Motor neuron (in vitro differentiated cells): Measurements from ENCODE around the gene TMEM161A. TPM values are rescaled to one million over a fixed set of nuclear protein-coding genes. Genes with fewer than 3 reads are reported as not detected.
"Not testable (repeated sequence)": the region's sequence is repeated elsewhere in the genome, so short reads cannot be mapped to it uniquely, and the experiment has no call there.

Experiments used
- ATAC-seq, 8 experiments: fragments of 200-7000 bp; cut with Tn5 transposase; replicated peaks in 6 of 8; 2 replicates each; pipeline ENCODE4 v1.8.0; 2021; ENCODE audit warnings: mild to moderate bottlenecking in 8 of 8, moderate library complexity in 8 of 8
- H3K27ac ChIP-seq, 2 donors: fragments of 250-450 bp; sonication (Bioruptor Pico); 2 replicates each; pipeline ENCODE4 v1.9.0; 2021; ENCODE audit warnings: antibody characterized with exemption in 2 of 2, mild to moderate bottlenecking in 2 of 2, moderate library complexity in 1 of 2
- H3K4me1 ChIP-seq, 2 donors: fragments of 250-450 bp; sonication (Bioruptor Pico); replicated peaks in 1 of 2; 2 replicates each; pipeline ENCODE4 v1.6.1; 2021; ENCODE audit warnings: antibody characterized with exemption in 2 of 2, mild to moderate bottlenecking in 2 of 2, moderate library complexity in 1 of 2
- H3K4me3 ChIP-seq, 5 donors: fragments of 250-450 bp; sonication (Bioruptor Pico); 2 replicates each; pipeline ENCODE4 v1.9.0; 2021; ENCODE audit warnings: antibody characterized with exemption in 5 of 5, mild to moderate bottlenecking in 5 of 5, moderate library complexity in 4 of 5
- WGBS, 10 experiments: fragments of 450-650 bp; shearing (Covaris generic); methylation state at CpG; one replicate each; pipeline ENCODE4 v1.0.0; 2022; 5-methylcytosine and 5-hydroxymethylcytosine counted together
- in situ Hi-C, 9 experiments: fragments of 400-800 bp; cut with MboI; loops; one replicate each; pipeline ENCODE4 v1.15.0; 2021; ENCODE audit warnings: low sequenced_read_pairs in 9 of 9, low pct_unique_long_range_greater_than_20kb in 2 of 9; ENCODE audit not compliant: unreplicated experiment in 9 of 9
- total RNA-seq, 8 experiments: library from RNA; unstranded; fragments of 300-600 nt; gene quantifications; 2 replicates each; pipeline versions ENCODE4 v1.2.3 to v1.2.4, GENCODE V29; 2022

The TMEM161A gene
- 10 to 100 TPM; 12.7 to 34.7 (median 17.6) TPM for total RNA-seq

- in situ Hi-C loops = loop anchor here in 1 of 9 experiments (25.0 kb wide), 1 partner anchor 349 kb away; no protein-coding TSS in a partner anchor
- peaks cover 3 to 5% of the 10 kb centered on the region in 2 donors for H3K4me1 ChIP-seq
- WGBS, 10 experiments = 0 to 100% (median 2%) methylated on average over 1 to 25 of the region's 42 CpGs; no CpG with 5 or more reads in 4 of the 10 experiments
- H3K27ac ChIP-seq = peak within 1 kb of the TSS; percentile 20 to 34
- peak; percentile 98 to 100 (median 100) for ATAC-seq
- H3K4me3 ChIP-seq = peak within 1 kb of the TSS; percentile 56 to 98 (median 80)
Measured at GRCh38 chr19:19138109-19138981, at the start of gene TMEM161A. TMEM161A (minus strand) TSS chr19:19138478; CDS start chr19:19138428, 50 bp downstream.

GRCh38 chr19:19186742-19187141, 48.5 kb upstream of the TMEM161A start:
- 80 to 100% (median 88%) methylated on average over 1 to 4 of the region's 14 CpGs; no CpG with 5 or more reads in 6 of the 10 experiments for WGBS, 10 experiments
- in situ Hi-C loops = no loop called here
- no peak overlapping the region for H3K4me3 ChIP-seq
- peaks cover 4 to 5% of the 10 kb centered on the region in 2 donors for H3K4me1 ChIP-seq
- H3K27ac ChIP-seq = no peak overlapping the region
- ATAC-seq = no peak

- WGBS, 10 experiments = 72 to 100% (median 80%) methylated on average over 1 to 5 of the region's 9 CpGs; no CpG with 5 or more reads in 7 of the 10 experiments
- in situ Hi-C loops = no loop called here
- Histone ChIP-seq H3K27ac (no peak overlapping the region), H3K4me3 (no peak overlapping the region), H3K4me1 (peaks cover 2 to 4% of the 10 kb centered on the region in 2 donors)
- ATAC-seq = peak in 6 of 8 experiments; percentile 13 to 100 (median 66)
Measured at GRCh38 chr19:19185853-19186740, 47.8 kb upstream of the TMEM161A start.

- no peak for ATAC-seq
- WGBS, 10 experiments = 68 to 100% (median 91%) methylated on average over 1 to 8 of the region's 9 CpGs; no CpG with 5 or more reads in 2 of the 10 experiments
- no peak overlapping the region for H3K4me3 ChIP-seq
- no peaks in the 10 kb centered on the region for H3K4me1 ChIP-seq
- in situ Hi-C loops = no loop called here
- no peak overlapping the region for H3K27ac ChIP-seq
Measured at GRCh38 chr19:19181488-19181998, 43.3 kb upstream of the TMEM161A start.

- in situ Hi-C loops = no loop called here
- no peak overlapping the region for H3K27ac ChIP-seq
- H3K4me3 ChIP-seq = no peak overlapping the region
- ATAC-seq = peak in 2 of 8 experiments; percentile 12 to 71
- 50 to 100% (median 91%) methylated on average over 1 to 7 of the region's 17 CpGs; no CpG with 5 or more reads in 2 of the 10 experiments for WGBS, 10 experiments
- no peaks in the 10 kb centered on the region for H3K4me1 ChIP-seq
Measured at GRCh38 chr19:19179548-19180441, 41.5 kb upstream of the TMEM161A start.

GRCh38 chr19:19176950-19177349, 38.7 kb upstream of the TMEM161A start:
- H3K4me3 ChIP-seq = no peak overlapping the region
- no peak overlapping the region for H3K27ac ChIP-seq
- peaks cover 0 to 4% of the 10 kb centered on the region in 2 donors for H3K4me1 ChIP-seq
- ATAC-seq = no peak
- in situ Hi-C loops = no loop called here
- 75 to 100% (median 80%) methylated on average over 1 to 4 of the region's 8 CpGs; no CpG with 5 or more reads in 6 of the 10 experiments for WGBS, 10 experiments

GRCh38 chr19:19173243-19173642, 35.0 kb upstream of the TMEM161A start:
- H3K4me3 ChIP-seq, ATAC-seq, H3K27ac ChIP-seq, H3K4me1 ChIP-seq: not testable (repeated sequence)
- 53 to 100% (median 76%) methylated on average over 1 to 2 of the region's 5 CpGs; no CpG with 5 or more reads in 3 of the 10 experiments for WGBS, 10 experiments
- in situ Hi-C loops = loop anchor here in 1 of 9 experiments (25.0 kb wide), 1 partner anchor 314 kb away; no protein-coding TSS in a partner anchor

- peak in 5 of 8 experiments; percentile 7 to 51 (median 41) for ATAC-seq
- no peak overlapping the region for H3K4me3 ChIP-seq
- no peak overlapping the region for H3K27ac ChIP-seq
- H3K4me1 ChIP-seq = peaks cover 7% of the 10 kb centered on the region in 2 donors
- 0 to 50% methylated on average over 1 to 3 of the region's 8 CpGs; no CpG with 5 or more reads in 8 of the 10 experiments for WGBS, 10 experiments
- in situ Hi-C loops = loop anchor here in 1 of 9 experiments (25.0 kb wide), 1 partner anchor 315 kb away; no protein-coding TSS in a partner anchor
Measured at GRCh38 chr19:19171821-19172532, 33.7 kb upstream of the TMEM161A start.

- H3K4me3 ChIP-seq = no peak overlapping the region
- WGBS, 10 experiments = 80 to 92% (median 88%) methylated on average over 1 to 4 of the region's 6 CpGs; no CpG with 5 or more reads in 6 of the 10 experiments
- in situ Hi-C loops = loop anchor here in 1 of 9 experiments (25.0 kb wide), 1 partner anchor 316 kb away; no protein-coding TSS in a partner anchor
- H3K27ac ChIP-seq = no peak overlapping the region
- ATAC-seq = no peak
- peaks cover 7% of the 10 kb centered on the region in 2 donors for H3K4me1 ChIP-seq
Measured at GRCh38 chr19:19170873-19171672, 32.8 kb upstream of the TMEM161A start.

GRCh38 chr19:19170053-19170872, 32.0 kb upstream of the TMEM161A start, which contains the start of gene MEF2B:
MEF2B (minus strand) TSS chr19:19170263; CDS start chr19:19150735, 19,528 bp downstream.
- in situ Hi-C loops = loop anchor here in 1 of 9 experiments (25.0 kb wide), 1 partner anchor 317 kb away; no protein-coding TSS in a partner anchor
- ATAC-seq = peak; percentile 82 to 98 (median 96)
- WGBS, 10 experiments = 16 to 47% (median 29%) methylated on average over 2 to 10 of the region's 56 CpGs; no CpG with 5 or more reads in 6 of the 10 experiments
- H3K27ac ChIP-seq = no peak within 1 kb of the TSS
- peaks cover 7% of the 10 kb centered on the region in 2 donors for H3K4me1 ChIP-seq
- peak within 1 kb of the TSS; percentile 12 to 28 (median 18) for H3K4me3 ChIP-seq
